ENCODE data around the gene ANKRD30B.
"Not testable (repeated sequence)": the region's sequence is repeated elsewhere in the genome, so short reads cannot be mapped to it uniquely, and the experiment has no call there.

Gene ANKRD30B

GRCh38 chr18:14747513-14748474 is at the start of gene ANKRD30B:
Gene ANKRD30B (plus strand): TSS chr18:14748172. CDS start chr18:14748420, 248 bp downstream.
- Histone ChIP-seq H3K9me3 (ENCODE audit: control insufficient read depth in 1 of 2, low read length in 2 of 2) (no peaks in the 10 kb centered on the region), H3K4me1 (ENCODE audit: control insufficient read depth in 1 of 2, insufficient read depth in 2 of 2, low read length in 2 of 2) (no peaks in the 10 kb centered on the region), H3K4me3 (ENCODE audit: low read depth in 1 of 2, low read length in 2 of 2) (peak within 1 kb of the TSS in 1 of 2 donors; percentile 22), H3K36me3 (ENCODE audit: control insufficient read depth in 1 of 2, insufficient read depth in 2 of 2, low read length in 2 of 2) (no peaks in the 10 kb centered on the region), H3K9ac (ENCODE audit: low read depth in 1 of 2, low read length in 2 of 2) (no peak within 1 kb of the TSS), H3K27ac (ENCODE audit: low read depth, low read length) (no peak within 1 kb of the TSS), H3K27me3 (ENCODE audit: control insufficient read depth in 1 of 2, insufficient read depth in 2 of 2, low read length in 2 of 2) (no peaks in the 10 kb centered on the region)

DNA sequence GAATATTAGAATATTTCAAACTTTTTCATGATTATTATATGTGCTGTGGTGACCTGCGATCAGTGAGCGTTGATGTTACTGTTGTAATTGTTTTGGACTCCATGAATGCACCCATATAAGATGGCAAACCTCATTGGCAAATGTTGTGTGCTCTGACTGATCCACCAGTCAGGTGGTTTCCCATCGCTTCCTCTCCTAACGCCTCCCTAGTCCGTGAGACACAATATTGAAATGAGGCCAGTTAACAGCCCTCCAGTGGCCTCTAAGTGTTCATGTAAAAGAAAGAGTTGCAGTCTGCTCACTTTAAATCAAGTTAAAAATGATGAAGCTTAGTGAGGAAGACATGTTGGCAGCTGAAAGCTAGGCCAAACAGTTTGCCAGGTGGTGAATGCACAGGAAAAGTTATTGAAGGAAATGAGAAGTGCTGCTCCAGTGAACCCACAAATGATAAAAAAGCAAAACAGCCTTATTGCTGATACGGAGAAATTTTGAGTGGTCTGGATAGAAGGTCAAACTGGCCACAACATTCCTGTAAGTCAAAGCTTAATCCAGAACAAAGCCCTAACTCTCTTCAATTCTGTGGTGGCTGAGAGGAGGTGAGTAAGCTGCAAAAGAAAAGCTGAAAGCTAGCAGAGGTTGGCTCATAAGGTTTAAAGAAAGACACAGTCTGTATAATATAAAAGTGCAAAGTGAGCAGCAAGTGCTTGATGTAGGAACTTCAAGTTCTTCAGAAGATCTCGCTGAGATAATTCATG is 46.5 kb upstream of the ANKRD30B start:
- H3K9me3 ChIP-seq (ENCODE audit: control insufficient read depth in 1 of 2, low read length in 2 of 2); H3K27ac ChIP-seq (ENCODE audit: low read depth, low read length); H3K36me3 ChIP-seq (ENCODE audit: control insufficient read depth in 1 of 2, insufficient read depth in 2 of 2, low read length in 2 of 2); H3K27me3 ChIP-seq (ENCODE audit: control insufficient read depth in 1 of 2, insufficient read depth in 2 of 2, low read length in 2 of 2); H3K4me1 ChIP-seq (ENCODE audit: control insufficient read depth in 1 of 2, insufficient read depth in 2 of 2, low read length in 2 of 2); H3K4me3 ChIP-seq (ENCODE audit: low read depth in 1 of 2, low read length in 2 of 2); H3K9ac ChIP-seq (ENCODE audit: low read depth in 1 of 2, low read length in 2 of 2): not testable (repeated sequence)

- H3K27me3 ChIP-seq (ENCODE audit: control insufficient read depth in 1 of 2, insufficient read depth in 2 of 2, low read length in 2 of 2); H3K9me3 ChIP-seq (ENCODE audit: control insufficient read depth in 1 of 2, low read length in 2 of 2); H3K27ac ChIP-seq (ENCODE audit: low read depth, low read length); H3K36me3 ChIP-seq (ENCODE audit: control insufficient read depth in 1 of 2, insufficient read depth in 2 of 2, low read length in 2 of 2); H3K4me1 ChIP-seq (ENCODE audit: control insufficient read depth in 1 of 2, insufficient read depth in 2 of 2, low read length in 2 of 2); H3K4me3 ChIP-seq (ENCODE audit: low read depth in 1 of 2, low read length in 2 of 2); H3K9ac ChIP-seq (ENCODE audit: low read depth in 1 of 2, low read length in 2 of 2): not testable (repeated sequence)
Measured at GRCh38 chr18:14709761-14710160, 38.2 kb upstream of the ANKRD30B start.

DNA sequence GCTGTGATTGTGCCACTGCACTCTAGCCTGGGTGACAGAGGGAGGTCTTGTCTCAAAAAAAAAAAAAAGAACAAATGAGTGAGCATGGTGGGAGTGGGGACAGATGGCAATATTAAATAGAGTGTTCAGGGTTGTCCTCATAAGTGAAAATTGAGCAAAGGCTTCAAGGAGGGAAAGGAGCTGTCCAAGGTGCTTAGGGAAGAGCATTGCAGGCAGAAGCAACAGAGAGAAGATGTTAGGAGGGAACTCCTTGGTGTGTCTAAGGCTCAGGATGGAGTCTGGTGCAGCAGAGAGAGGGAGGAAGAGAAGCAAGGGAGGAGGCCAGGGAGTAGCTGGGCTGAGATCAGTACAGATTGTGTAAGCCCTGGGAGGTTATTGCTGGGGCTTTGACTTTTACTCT is 26.4 kb upstream of the ANKRD30B start:
- H3K27me3 ChIP-seq (ENCODE audit: control insufficient read depth in 1 of 2, insufficient read depth in 2 of 2, low read length in 2 of 2); H3K36me3 ChIP-seq (ENCODE audit: control insufficient read depth in 1 of 2, insufficient read depth in 2 of 2, low read length in 2 of 2): not testable (repeated sequence)

DNA sequence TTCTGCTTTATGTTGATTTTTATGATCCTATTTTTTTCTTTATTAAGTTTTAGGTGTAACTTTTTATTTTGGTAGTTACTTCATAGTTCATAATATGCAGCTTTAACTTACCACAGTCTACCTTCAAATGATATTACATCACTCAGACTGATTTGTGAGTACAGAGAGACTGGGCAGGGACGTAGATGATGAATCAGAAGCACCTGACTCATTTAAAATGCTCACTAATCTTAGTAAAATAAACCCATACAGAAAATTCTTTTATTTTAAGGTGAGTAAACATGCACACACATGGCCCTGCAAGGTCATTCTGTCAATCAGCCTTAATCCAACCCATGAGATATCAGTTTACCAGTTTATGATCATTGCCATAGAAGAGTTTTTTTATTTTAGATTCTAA is 8.9 kb upstream of the ANKRD30B start:
- H3K9me3 ChIP-seq (ENCODE audit: control insufficient read depth in 1 of 2, low read length in 2 of 2); H3K4me1 ChIP-seq (ENCODE audit: control insufficient read depth in 1 of 2, insufficient read depth in 2 of 2, low read length in 2 of 2); H3K36me3 ChIP-seq (ENCODE audit: control insufficient read depth in 1 of 2, insufficient read depth in 2 of 2, low read length in 2 of 2); H3K27ac ChIP-seq (ENCODE audit: low read depth, low read length); H3K4me3 ChIP-seq (ENCODE audit: low read depth in 1 of 2, low read length in 2 of 2); H3K27me3 ChIP-seq (ENCODE audit: control insufficient read depth in 1 of 2, insufficient read depth in 2 of 2, low read length in 2 of 2); H3K9ac ChIP-seq (ENCODE audit: low read depth in 1 of 2, low read length in 2 of 2): not testable (repeated sequence)

More for the DNA sequence above, 26.4 kb upstream of the ANKRD30B start:
- H3K9me3 ChIP-seq (ENCODE audit: control insufficient read depth in 1 of 2, low read length in 2 of 2); H3K4me1 ChIP-seq (ENCODE audit: control insufficient read depth in 1 of 2, insufficient read depth in 2 of 2, low read length in 2 of 2); H3K27ac ChIP-seq (ENCODE audit: low read depth, low read length); H3K9ac ChIP-seq (ENCODE audit: low read depth in 1 of 2, low read length in 2 of 2); H3K4me3 ChIP-seq (ENCODE audit: low read depth in 1 of 2, low read length in 2 of 2): not testable (repeated sequence)

DNA sequence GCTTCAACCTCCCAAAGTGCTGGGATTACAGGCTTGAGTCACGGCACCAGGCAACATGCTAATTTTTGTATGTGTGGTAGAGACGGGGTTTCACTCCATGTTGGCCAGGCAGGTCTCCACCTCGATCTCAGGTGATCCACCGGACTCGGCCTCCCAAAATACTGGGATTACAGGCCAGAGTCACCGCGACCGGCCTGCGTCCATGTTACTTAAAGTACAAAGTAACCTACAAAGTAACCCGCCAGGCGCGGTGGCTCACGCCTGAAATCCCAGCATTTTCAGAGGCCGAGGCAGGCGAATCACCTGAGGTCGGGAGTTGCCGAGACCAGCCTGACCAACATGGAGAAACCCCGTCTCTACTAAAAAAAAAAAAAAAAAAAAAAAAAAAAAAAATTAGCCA is 1.1 kb upstream of the ANKRD30B start:
- no peaks in the 10 kb centered on the region for H3K9me3 ChIP-seq (ENCODE audit: control insufficient read depth in 1 of 2, low read length in 2 of 2)

GRCh38 chr18:14748496-14748895 is 524 bp downstream of the ANKRD30B start:
- Histone ChIP-seq H3K27me3 (ENCODE audit: control insufficient read depth in 1 of 2, insufficient read depth in 2 of 2, low read length in 2 of 2) (no peaks in the 10 kb centered on the region), H3K27ac (ENCODE audit: low read depth, low read length) (no peak overlapping the region), H3K9me3 (ENCODE audit: control insufficient read depth in 1 of 2, low read length in 2 of 2) (no peaks in the 10 kb centered on the region), H3K4me1 (ENCODE audit: control insufficient read depth in 1 of 2, insufficient read depth in 2 of 2, low read length in 2 of 2) (no peaks in the 10 kb centered on the region), H3K4me3 (ENCODE audit: low read depth in 1 of 2, low read length in 2 of 2) (peak overlapping the region in 1 of 2 donors; percentile 22), H3K36me3 (ENCODE audit: control insufficient read depth in 1 of 2, insufficient read depth in 2 of 2, low read length in 2 of 2) (no peaks in the 10 kb centered on the region), H3K9ac (ENCODE audit: low read depth in 1 of 2, low read length in 2 of 2) (no peak overlapping the region)

More for the DNA sequence above, 1.1 kb upstream of the ANKRD30B start:
- Histone ChIP-seq H3K36me3 (ENCODE audit: control insufficient read depth in 1 of 2, insufficient read depth in 2 of 2, low read length in 2 of 2) (no peaks in the 10 kb centered on the region), H3K27me3 (ENCODE audit: control insufficient read depth in 1 of 2, insufficient read depth in 2 of 2, low read length in 2 of 2) (no peaks in the 10 kb centered on the region), H3K9ac (ENCODE audit: low read depth in 1 of 2, low read length in 2 of 2) (no peak overlapping the region), H3K4me1 (ENCODE audit: control insufficient read depth in 1 of 2, insufficient read depth in 2 of 2, low read length in 2 of 2) (no peaks in the 10 kb centered on the region), H3K4me3 (ENCODE audit: low read depth in 1 of 2, low read length in 2 of 2) (no peak overlapping the region), H3K27ac (ENCODE audit: low read depth, low read length) (no peak overlapping the region)

DNA sequence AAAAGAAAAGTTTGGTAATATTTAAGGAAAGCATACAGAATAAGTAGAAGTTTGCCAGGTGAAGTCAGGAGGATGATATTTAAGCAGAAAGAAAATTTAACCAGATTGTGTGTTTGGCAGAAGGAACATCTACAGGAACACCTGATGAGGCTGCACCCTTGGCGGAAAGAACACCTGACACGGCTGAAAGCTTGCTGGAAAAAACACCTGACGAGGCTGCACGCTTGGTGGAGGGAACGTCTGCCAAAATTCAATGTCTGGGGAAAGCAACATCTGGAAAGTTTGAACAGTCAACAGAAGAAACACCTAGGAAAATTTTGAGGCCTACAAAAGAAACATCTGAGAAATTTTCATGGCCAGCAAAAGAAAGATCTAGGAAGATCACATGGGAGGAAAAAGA is 15.6 kb downstream of the ANKRD30B start:
- not testable (repeated sequence) for H3K9me3 ChIP-seq (ENCODE audit: control insufficient read depth in 1 of 2, low read length in 2 of 2); H3K27ac ChIP-seq (ENCODE audit: low read depth, low read length); H3K27me3 ChIP-seq (ENCODE audit: control insufficient read depth in 1 of 2, insufficient read depth in 2 of 2, low read length in 2 of 2); H3K9ac ChIP-seq (ENCODE audit: low read depth in 1 of 2, low read length in 2 of 2); H3K4me1 ChIP-seq (ENCODE audit: control insufficient read depth in 1 of 2, insufficient read depth in 2 of 2, low read length in 2 of 2); H3K4me3 ChIP-seq (ENCODE audit: low read depth in 1 of 2, low read length in 2 of 2); H3K36me3 ChIP-seq (ENCODE audit: control insufficient read depth in 1 of 2, insufficient read depth in 2 of 2, low read length in 2 of 2)

DNA sequence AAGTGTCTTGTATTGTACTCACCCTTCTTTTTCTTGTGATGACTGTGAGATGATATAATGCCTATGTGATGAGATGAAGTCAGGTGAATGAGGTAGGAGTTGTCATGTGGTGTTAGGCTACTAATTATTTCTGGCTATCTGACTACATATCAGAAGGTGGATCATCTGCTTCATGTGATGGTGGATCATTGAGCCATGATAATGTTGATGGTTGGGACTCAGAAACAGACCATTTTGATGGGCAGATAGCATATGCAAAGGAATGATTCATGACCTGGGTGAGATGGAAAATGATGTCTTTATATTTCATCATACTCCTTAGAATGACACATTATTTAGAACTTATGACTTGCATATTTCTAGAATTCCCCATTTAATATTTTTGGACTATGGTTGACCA is 19.5 kb downstream of the ANKRD30B start:
- H3K27me3 ChIP-seq (ENCODE audit: control insufficient read depth in 1 of 2, insufficient read depth in 2 of 2, low read length in 2 of 2) = no peaks in the 10 kb centered on the region
- H3K27ac ChIP-seq (ENCODE audit: low read depth, low read length) = no peak overlapping the region
- no peak overlapping the region for H3K9ac ChIP-seq (ENCODE audit: low read depth in 1 of 2, low read length in 2 of 2)
- no peak overlapping the region for H3K4me3 ChIP-seq (ENCODE audit: low read depth in 1 of 2, low read length in 2 of 2)
- no peaks in the 10 kb centered on the region for H3K36me3 ChIP-seq (ENCODE audit: control insufficient read depth in 1 of 2, insufficient read depth in 2 of 2, low read length in 2 of 2)
- H3K9me3 ChIP-seq (ENCODE audit: control insufficient read depth in 1 of 2, low read length in 2 of 2) = no peaks in the 10 kb centered on the region
- no peaks in the 10 kb centered on the region for H3K4me1 ChIP-seq (ENCODE audit: control insufficient read depth in 1 of 2, insufficient read depth in 2 of 2, low read length in 2 of 2)

DNA sequence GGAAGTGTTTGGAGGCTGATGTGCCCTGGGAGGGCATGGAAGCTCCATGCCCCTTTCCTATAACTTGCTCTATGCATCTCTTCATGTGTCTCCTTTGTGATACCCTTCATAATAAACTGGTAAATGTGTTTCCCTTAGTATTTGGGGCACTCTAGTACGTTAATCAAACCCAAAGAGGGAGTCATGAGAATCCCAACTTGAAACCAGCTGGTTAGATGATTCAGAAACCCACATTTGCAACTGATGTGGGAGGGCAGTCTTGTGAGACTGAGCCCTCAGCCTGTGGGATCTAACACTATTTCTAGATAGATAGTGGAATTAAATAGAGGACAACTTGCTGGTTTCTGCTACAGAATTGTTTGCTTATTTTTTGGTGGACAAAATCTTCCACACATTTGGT is 20.3 kb downstream of the ANKRD30B start:
- Histone ChIP-seq H3K9ac (ENCODE audit: low read depth in 1 of 2, low read length in 2 of 2) (no peak overlapping the region), H3K27me3 (ENCODE audit: control insufficient read depth in 1 of 2, insufficient read depth in 2 of 2, low read length in 2 of 2) (no peaks in the 10 kb centered on the region), H3K4me3 (ENCODE audit: low read depth in 1 of 2, low read length in 2 of 2) (no peak overlapping the region), H3K9me3 (ENCODE audit: control insufficient read depth in 1 of 2, low read length in 2 of 2) (no peaks in the 10 kb centered on the region), H3K36me3 (ENCODE audit: control insufficient read depth in 1 of 2, insufficient read depth in 2 of 2, low read length in 2 of 2) (no peaks in the 10 kb centered on the region), H3K27ac (ENCODE audit: low read depth, low read length) (no peak overlapping the region), H3K4me1 (ENCODE audit: control insufficient read depth in 1 of 2, insufficient read depth in 2 of 2, low read length in 2 of 2) (no peaks in the 10 kb centered on the region)
